Transverse colon (tissue), 3 donors: Measurements from ENCODE around the gene AP2S1.

Experiments
- CTCF ChIP-seq, 5 experiments: fragments of 200-600 bp in 3 of 5; fragments of 450-650 bp in 2 of 5; sonication (generic) in 3 of 5; IDR thresholded peaks; 1 replicate in 2 of 5; 2 replicates in 3 of 5; pipeline ENCODE4 v1.5.1; 2016 to 2017; ENCODE audit warnings: antibody characterized with exemption in 5 of 5, inconsistent platforms in 3 of 5, mild to moderate bottlenecking in 2 of 5, moderate library complexity in 1 of 5
- EP300 ChIP-seq: sonication (generic); formaldehyde crosslinking; IDR thresholded peaks from one replicate; pipeline ENCODE4 v1.6.1; 2017; ENCODE audit warnings: antibody characterized with exemption, low read depth
- POLR2A ChIP-seq: fragments of 450-650 bp; IDR thresholded peaks from one replicate; pipeline ENCODE4 v1.6.1; 2016; ENCODE audit warnings: antibody characterized with exemption, mild to moderate bottlenecking, moderate library complexity

GRCh38 chr19:46887240-46887782 lies 36.7 kb upstream of the AP2S1 start:
- no peak for TF ChIP-seq POLR2A
- no peak for TF ChIP-seq EP300
- no peak for TF ChIP-seq CTCF (IDR thresholded peaks at IDR 0.05)
